ENCODE measurements around the gene SYTL3. TPM values are rescaled to one million over a fixed set of nuclear protein-coding genes. Genes with fewer than 3 reads are reported as not detected.

The SYTL3 gene
- polyA plus RNA-seq, 1 experiment, result 1.7 TPM

- CTCF ChIA-PET, result interaction anchor here (1.0 kb wide), 1 partner anchor 10 kb away, joined by 4 read pairs; no protein-coding TSS in a partner anchor
- POLR2A ChIA-PET, result no interaction called here
These were observed 64.9 kb downstream of the SYTL3 start for GRCh38 chr6:158714706-158715105.

GRCh38 chr6:158715330-158716311 is 65.8 kb downstream of the SYTL3 start:
- H3K27me3 ChIP-seq (ENCODE audit: control insufficient read depth, insufficient read depth, low read length), result no peaks in the 10 kb centered on the region
- no peaks in the 10 kb centered on the region for H3K36me3 ChIP-seq (ENCODE audit: control insufficient read depth, insufficient read depth, low read length)
- TF ChIP-seq, protein P1, sequence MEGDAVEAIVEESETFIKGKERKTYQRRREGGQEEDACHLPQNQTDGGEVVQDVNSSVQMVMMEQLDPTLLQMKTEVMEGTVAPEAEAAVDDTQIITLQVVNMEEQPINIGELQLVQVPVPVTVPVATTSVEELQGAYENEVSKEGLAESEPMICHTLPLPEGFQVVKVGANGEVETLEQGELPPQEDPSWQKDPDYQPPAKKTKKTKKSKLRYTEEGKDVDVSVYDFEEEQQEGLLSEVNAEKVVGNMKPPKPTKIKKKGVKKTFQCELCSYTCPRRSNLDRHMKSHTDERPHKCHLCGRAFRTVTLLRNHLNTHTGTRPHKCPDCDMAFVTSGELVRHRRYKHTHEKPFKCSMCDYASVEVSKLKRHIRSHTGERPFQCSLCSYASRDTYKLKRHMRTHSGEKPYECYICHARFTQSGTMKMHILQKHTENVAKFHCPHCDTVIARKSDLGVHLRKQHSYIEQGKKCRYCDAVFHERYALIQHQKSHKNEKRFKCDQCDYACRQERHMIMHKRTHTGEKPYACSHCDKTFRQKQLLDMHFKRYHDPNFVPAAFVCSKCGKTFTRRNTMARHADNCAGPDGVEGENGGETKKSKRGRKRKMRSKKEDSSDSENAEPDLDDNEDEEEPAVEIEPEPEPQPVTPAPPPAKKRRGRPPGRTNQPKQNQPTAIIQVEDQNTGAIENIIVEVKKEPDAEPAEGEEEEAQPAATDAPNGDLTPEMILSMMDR (IDR thresholded peaks at IDR 0.05; ENCODE audit: insufficient read depth, low read depth, low read length), result no peak
- POLR2A ChIA-PET, result no interaction called here
- DNase-seq (ENCODE audit: low read depth), result no peak
- no peak overlapping the region for H3K4me3 ChIP-seq (ENCODE audit: low read depth, low read length)
- CTCF ChIA-PET, result interaction anchor here (1.0 kb wide), 1 partner anchor 11 kb away, joined by 4 read pairs; no protein-coding TSS in a partner anchor

More at GRCh38 chr6:158714706-158715105, 64.9 kb downstream of the SYTL3 start:
- H3K4me3 ChIP-seq (ENCODE audit: low read depth, low read length), result no peak overlapping the region
- H3K36me3 ChIP-seq (ENCODE audit: control insufficient read depth, insufficient read depth, low read length), result no peaks in the 10 kb centered on the region
- no peaks in the 10 kb centered on the region for H3K27me3 ChIP-seq (ENCODE audit: control insufficient read depth, insufficient read depth, low read length)
- no peak for DNase-seq (ENCODE audit: low read depth)
- TF ChIP-seq, protein P1 (IDR thresholded peaks at IDR 0.05; ENCODE audit: insufficient read depth, low read depth, low read length), result no peak

DNA sequence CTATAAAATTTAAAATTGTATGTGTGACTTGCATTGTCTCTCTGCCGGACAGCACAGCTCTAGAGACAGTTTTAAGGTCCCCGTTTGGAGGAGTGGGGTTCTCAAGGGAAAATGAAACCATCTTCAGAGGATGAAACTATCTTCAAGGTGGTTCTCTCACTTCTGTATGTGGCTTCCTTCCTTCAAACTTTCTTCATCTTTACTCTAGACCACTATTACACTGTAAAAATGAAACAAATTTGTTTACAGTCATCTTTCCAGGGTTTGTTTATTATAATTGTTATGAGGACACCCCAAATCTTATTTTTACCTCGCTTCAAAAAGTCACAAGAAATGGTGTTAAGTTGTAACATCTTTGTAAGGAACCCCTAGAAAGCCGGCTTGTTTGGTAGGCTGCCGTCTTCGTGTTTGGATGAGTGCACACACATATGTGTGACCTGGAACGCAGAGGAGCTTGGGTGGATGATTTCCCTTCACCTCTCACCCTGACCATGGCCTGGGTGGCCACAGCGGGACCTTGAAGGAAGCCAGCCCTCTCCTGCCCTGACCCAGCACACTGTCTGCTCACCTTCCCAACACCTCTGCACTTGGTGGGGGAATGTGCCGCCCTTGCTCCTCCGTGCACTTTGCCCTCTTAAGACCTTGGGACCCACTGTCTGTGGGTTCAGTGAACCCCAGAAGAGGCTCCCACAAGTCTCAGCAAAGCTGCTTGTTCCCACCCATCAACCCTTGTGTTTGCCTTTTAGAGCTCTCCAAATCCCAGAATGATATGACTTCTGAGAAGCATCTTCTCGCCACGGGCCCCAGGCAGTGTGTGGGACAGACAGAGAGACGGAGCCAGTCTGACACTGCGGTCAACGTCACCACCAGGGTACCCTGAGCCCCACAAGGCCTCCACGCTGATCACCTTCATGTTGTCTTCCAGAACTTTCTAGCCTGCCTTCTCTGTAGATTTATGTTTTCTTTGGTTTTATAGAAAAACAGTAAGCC is 67.8 kb downstream of the SYTL3 start:
- Histone ChIP-seq H3K4me3 (ENCODE audit: low read depth, low read length) (no peak overlapping the region), H3K36me3 (ENCODE audit: control insufficient read depth, insufficient read depth, low read length) (no peaks in the 10 kb centered on the region), H3K27me3 (ENCODE audit: control insufficient read depth, insufficient read depth, low read length) (no peaks in the 10 kb centered on the region)
- DNase-seq (ENCODE audit: low read depth), result no peak
- ChIA-PET CTCF (interaction anchor here (0.8 to 3.8 kb wide), 8 partner anchors 10 to 253 kb away, joined by 3 to 21 read pairs (median 3); no protein-coding TSS in a partner anchor), POLR2A (no interaction called here)
- TF ChIP-seq, protein P1 (IDR thresholded peaks at IDR 0.05; ENCODE audit: insufficient read depth, low read depth, low read length), result no peak

- Histone ChIP-seq H3K27me3 (ENCODE audit: control insufficient read depth, insufficient read depth, low read length) (no peaks in the 10 kb centered on the region), H3K36me3 (ENCODE audit: control insufficient read depth, insufficient read depth, low read length) (no peaks in the 10 kb centered on the region), H3K4me3 (ENCODE audit: low read depth, low read length) (no peak overlapping the region)
- ChIA-PET CTCF (interaction anchor here (0.8 to 3.8 kb wide), 7 partner anchors 9 to 243 kb away, joined by 3 to 21 read pairs (median 3); no protein-coding TSS in a partner anchor), POLR2A (no interaction called here)
- DNase-seq (ENCODE audit: low read depth), result no peak
- TF ChIP-seq, protein P1 (IDR thresholded peaks at IDR 0.05; ENCODE audit: insufficient read depth, low read depth, low read length), result peak; percentile 49
These were observed 68.7 kb downstream of the SYTL3 start for GRCh38 chr6:158718461-158719046.
